GM19328 (cell line): ENCODE results near the gene AMOT.

ENCODE experiments used
- ATAC-seq: cut with Tn5 transposase; IDR thresholded peaks from one replicate; pipeline ENCODE4 v1.9.1; 2021; ENCODE audit warnings: mild to moderate bottlenecking, moderate library complexity; ENCODE audit not compliant: unreplicated experiment

Gene AMOT

GRCh38 chrX:112841820-112842157 lies 1.2 kb upstream of the AMOT start:
- ATAC-seq, result no peak

- ATAC-seq, result peak; percentile 89
These were observed 636 bp upstream of the AMOT start for GRCh38 chrX:112841114-112841819.

DNA sequence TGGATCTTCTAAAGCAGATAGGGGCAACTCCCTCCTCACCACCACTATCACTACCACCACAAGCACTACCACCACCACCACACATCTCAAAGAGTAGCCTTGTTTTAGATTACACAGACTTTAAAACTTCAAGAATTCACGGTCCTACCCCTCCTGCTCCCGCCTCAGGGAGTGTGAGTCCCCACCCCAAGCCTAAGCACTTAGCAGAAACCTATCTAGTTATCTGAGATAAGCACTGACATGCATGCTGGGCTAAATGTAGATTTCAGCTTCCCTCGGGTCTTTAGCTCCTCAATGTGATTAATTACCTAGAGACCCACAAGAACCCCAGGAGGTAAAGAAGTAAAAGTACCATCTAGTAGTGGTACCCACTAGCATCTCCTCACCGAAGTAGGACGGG lies 775 bp downstream of the AMOT start:
- ATAC-seq, result no peak

GRCh38 chrX:112837531-112837930 lies 3.1 kb downstream of the AMOT start:
- no peak for ATAC-seq

DNA sequence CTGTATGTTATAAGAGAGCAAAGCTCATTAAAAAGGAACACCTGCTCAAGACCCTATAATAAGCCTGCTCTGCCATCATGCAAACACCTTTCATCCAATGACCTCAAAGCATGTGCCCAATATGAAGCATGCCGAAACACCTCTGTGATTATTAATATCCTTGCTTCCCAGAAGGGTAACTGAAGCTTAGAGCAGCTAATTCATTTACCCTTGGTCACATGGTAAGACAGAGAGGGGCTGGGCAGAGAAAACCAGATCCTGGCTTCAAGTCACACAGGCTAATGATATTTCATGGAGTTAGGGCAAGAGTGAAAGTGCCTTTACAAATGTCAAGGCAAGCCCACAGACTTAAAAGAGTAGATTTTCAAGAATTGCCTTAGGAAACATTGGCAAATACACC lies 5.6 kb downstream of the AMOT start:
- no peak for ATAC-seq

DNA sequence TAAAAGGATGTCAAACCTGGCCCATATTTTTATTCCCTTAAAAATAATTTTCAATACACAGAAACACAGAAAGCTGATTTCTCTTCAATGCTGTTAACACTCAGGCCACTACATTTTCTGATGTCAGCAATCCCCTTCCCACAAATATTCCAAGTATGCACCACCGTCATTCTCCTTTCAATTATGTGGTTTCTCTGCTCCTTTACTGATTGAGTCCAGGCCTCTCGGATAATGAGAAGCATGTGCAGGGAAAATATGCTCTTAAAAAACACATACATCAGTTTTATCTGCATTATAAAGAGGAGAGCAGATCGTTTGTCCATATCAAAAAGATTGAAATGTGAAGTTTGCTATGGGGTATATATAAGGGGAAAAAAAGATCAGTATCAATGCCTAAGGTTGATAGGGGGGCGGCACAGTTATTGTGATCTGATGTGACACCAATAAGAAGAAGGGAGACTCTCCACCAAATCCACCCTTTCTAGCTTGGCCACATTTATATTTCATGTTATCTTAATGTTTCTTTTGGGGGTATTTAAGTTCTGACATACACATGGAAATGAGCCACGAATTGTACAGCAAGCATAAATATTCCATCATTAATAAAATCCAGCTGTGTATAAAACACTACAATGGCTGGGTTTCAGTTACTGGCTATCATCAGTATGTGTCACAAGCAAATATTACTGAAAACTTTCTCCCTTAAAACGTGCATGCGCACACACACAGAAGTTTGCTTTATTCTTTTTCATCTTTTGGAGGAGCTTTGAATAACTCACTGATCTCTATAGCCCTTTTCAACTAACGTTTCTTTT lies 6.4 kb downstream of the AMOT start:
- no peak for ATAC-seq

GRCh38 chrX:112832481-112833095 lies 8.0 kb downstream of the AMOT start:
- ATAC-seq, result no peak

DNA sequence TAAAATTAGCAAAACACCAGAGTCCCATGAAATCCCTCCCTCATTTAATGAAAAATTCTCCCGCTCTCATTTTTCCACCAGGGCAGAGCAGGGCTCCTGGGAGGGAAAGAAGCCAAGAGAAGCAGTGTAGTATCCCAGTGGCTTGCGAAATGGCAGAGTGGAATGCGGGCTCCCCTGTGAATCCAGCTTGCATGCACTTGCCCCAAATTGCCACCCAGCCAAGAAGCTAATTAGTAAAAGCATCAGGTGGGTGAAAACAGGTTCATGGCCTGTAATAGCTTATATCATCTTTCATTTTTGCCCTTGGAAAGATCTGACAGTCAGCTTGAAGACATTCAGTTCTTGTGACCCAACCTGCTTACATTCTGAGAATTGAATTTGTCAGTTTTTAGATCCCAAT lies 10.1 kb downstream of the AMOT start:
- no peak for ATAC-seq

- ATAC-seq, result no peak
These were observed 13.2 kb downstream of the AMOT start for GRCh38 chrX:112827292-112827903.

DNA sequence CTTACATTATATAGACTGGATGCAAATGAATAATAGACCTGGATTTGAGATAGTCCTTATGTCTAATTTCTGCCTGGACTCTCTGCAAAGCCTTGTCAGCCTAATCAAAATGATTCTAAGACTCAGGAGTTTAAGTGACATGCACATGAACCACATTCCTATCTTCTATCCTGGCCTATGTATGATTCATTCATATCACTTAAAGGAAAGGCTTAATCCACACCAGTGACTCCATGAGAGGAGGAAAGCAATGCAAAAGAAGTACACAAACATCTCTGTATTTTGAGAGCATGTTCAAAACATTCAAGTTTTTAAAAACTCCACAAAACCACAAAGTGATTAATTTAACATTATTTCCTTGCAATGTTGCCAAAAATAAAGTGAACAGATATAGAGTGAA lies 14.6 kb downstream of the AMOT start:
- no peak for ATAC-seq

GRCh38 chrX:112822892-112823291 lies 17.7 kb downstream of the AMOT start:
- ATAC-seq, result no peak

GRCh38 chrX:112820364-112821268 lies 20.0 kb downstream of the AMOT start:
- no peak for ATAC-seq

- ATAC-seq, result no peak
These were observed 20.8 kb downstream of the AMOT start for GRCh38 chrX:112819813-112820212.

- ATAC-seq, result no peak
These were observed 21.5 kb downstream of the AMOT start for GRCh38 chrX:112819008-112819640.

- no peak for ATAC-seq
These were observed 22.3 kb downstream of the AMOT start for GRCh38 chrX:112818114-112819007.

- ATAC-seq, result no peak
These were observed 23.7 kb downstream of the AMOT start for GRCh38 chrX:112816908-112817307.

GRCh38 chrX:112814496-112814895 lies 26.1 kb downstream of the AMOT start:
- no peak for ATAC-seq

DNA sequence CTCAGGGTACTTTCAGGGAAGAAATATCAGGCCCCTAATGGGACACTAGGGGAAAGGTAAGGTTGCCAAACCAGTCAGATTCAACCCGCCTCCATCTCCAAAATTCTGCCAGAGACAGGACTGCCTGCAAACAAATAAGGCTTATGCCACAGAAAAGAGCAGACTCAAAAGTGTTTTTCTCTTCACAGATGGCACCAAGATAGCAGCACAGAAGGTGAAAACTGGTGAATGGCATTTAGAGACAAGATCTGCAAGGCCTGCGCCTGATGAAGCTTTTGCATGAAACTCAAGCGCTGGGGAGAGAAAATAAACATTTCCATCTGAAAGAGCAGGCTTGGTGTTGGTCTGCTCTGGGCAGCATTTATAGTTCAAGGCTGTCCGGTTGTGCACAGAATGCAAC lies 27.9 kb downstream of the AMOT start:
- ATAC-seq, result no peak

- ATAC-seq, result no peak
These were observed 31.9 kb downstream of the AMOT start for GRCh38 chrX:112808651-112809195.
